NCI-H226 (cell line): Measurements from ENCODE around the gene SS18L1.

ENCODE experiments used
- DNase-seq: peaks from one replicate; pipeline ENCODE4 v3.0.0-alpha.2; 2015

Gene SS18L1

GRCh38 chr20:62230276-62230675 lies 86.7 kb downstream of the SS18L1 start:
- DNase-seq: no peak

- no peak for DNase-seq
Measured at GRCh38 chr20:62230696-62231095, 87.1 kb downstream of the SS18L1 start.

GRCh38 chr20:62231292-62231691 lies 87.7 kb downstream of the SS18L1 start:
- DNase-seq: no peak
